GM23338 (cell line): ENCODE measurements around the gene LATS2. TPM values are rescaled to one million over a fixed set of nuclear protein-coding genes. Genes with fewer than 3 reads are reported as not detected.

ENCODE experiments used
- ATAC-seq: fragments of 200-7000 bp; cut with Tn5 transposase; 3 replicates; pipeline ENCODE4 v1.9.1; 2020
- DNase-seq: peaks from one replicate; pipeline ENCODE4 v3.0.0-alpha.2; 2015; ENCODE audit warnings: low spot score
- H2AFZ ChIP-seq: fragments of 200-600 bp; sonication (generic); 2 replicates; pipeline ENCODE4 v1.8.0; 2016; ENCODE audit warnings: antibody characterized with exemption, mild to moderate bottlenecking, moderate library complexity
- H3F3A ChIP-seq: fragments of 200-600 bp; sonication (generic); replicated peaks from 2 replicates; pipeline ENCODE4 v1.8.0; 2017; ENCODE audit warnings: antibody characterized with exemption, mixed run types, low read depth
- H3K27ac ChIP-seq: fragments of 200-600 bp; sonication (generic); 2 replicates; pipeline ENCODE4 v1.6.1; 2016; ENCODE audit warnings: low read depth
- H3K27me3 ChIP-seq: fragments of 200-600 bp; sonication (generic); 2 replicates; pipeline ENCODE4 v1.8.0; 2016; ENCODE audit warnings: mild to moderate bottlenecking, mixed run types, moderate library complexity; ENCODE audit not compliant: insufficient read depth
- H3K36me3 ChIP-seq: fragments of 200-600 bp; sonication (generic); 2 replicates; pipeline ENCODE4 v1.8.0; 2016; ENCODE audit warnings: mild to moderate bottlenecking; ENCODE audit not compliant: insufficient read depth
- H3K4me1 ChIP-seq: fragments of 200-600 bp; sonication (generic); 2 replicates; pipeline ENCODE4 v1.8.0; 2016; ENCODE audit warnings: mild to moderate bottlenecking, moderate library complexity; ENCODE audit not compliant: insufficient read depth
- H3K4me2 ChIP-seq: fragments of 200-600 bp; sonication (generic); 2 replicates; pipeline ENCODE4 v1.7.1; 2017; ENCODE audit warnings: mixed run types
- H3K4me3 ChIP-seq: fragments of 200-600 bp; sonication (generic); 2 replicates; pipeline ENCODE4 v1.6.1; 2016; ENCODE audit warnings: mixed run types
- H3K79me2 ChIP-seq: fragments of 200-600 bp; sonication (generic); replicated peaks from 2 replicates; pipeline ENCODE4 v1.8.0; 2017; ENCODE audit warnings: mild to moderate bottlenecking; ENCODE audit not compliant: insufficient read depth
- H3K9me2 ChIP-seq: fragments of 200-600 bp; sonication (generic); 2 replicates; pipeline ENCODE4 v1.8.0; 2017; ENCODE audit not compliant: insufficient read depth
- H4K20me1 ChIP-seq: fragments of 200-600 bp; sonication (generic); replicated peaks from 2 replicates; pipeline ENCODE4 v1.8.0; 2017; ENCODE audit warnings: mild to moderate bottlenecking; ENCODE audit not compliant: insufficient read depth
- H3K27ac Mint-ChIP-seq: 2 replicates; pipeline ENCODE4 v1.8.0; 2020; ENCODE audit warnings: inconsistent platforms, mild to moderate bottlenecking, moderate library complexity, mixed read lengths
- H3K27me3 Mint-ChIP-seq: 3 replicates; pipeline ENCODE4 v1.8.0; 2022; ENCODE audit warnings: low read depth, mild to moderate bottlenecking, moderate library complexity, mixed read lengths, inconsistent platforms; ENCODE audit not compliant: insufficient read depth, poor library complexity
- H3K36me3 Mint-ChIP-seq: 3 replicates; pipeline ENCODE4 v1.8.0; 2021; ENCODE audit warnings: low read depth, mild to moderate bottlenecking, inconsistent platforms, moderate library complexity, mixed read lengths
- H3K4me1 Mint-ChIP-seq: 3 replicates; pipeline ENCODE4 v1.8.0; 2020; ENCODE audit warnings: mild to moderate bottlenecking, inconsistent platforms, mixed read lengths
- H3K4me3 Mint-ChIP-seq: 3 replicates; pipeline ENCODE4 v1.8.0; 2021; ENCODE audit warnings: moderate library complexity, mild to moderate bottlenecking, inconsistent platforms, mixed read lengths
- H3K9me3 Mint-ChIP-seq: 3 replicates; pipeline ENCODE4 v1.8.0; 2020; ENCODE audit warnings: moderate library complexity, mild to moderate bottlenecking, inconsistent platforms, mixed read lengths
- CREB1 ChIP-seq: fragments of 250-450 bp; sonication (Bioruptor Pico); IDR thresholded peaks from 2 replicates; pipeline ENCODE4 v1.5.0; 2020; ENCODE audit warnings: low read depth, mild to moderate bottlenecking, moderate library complexity
- EZH2 ChIP-seq: fragments of 200-600 bp; sonication (generic); IDR thresholded peaks from one replicate; pipeline ENCODE4 v1.8.0; 2017; ENCODE audit warnings: antibody characterized with exemption, mild to moderate bottlenecking, low read depth; ENCODE audit not compliant: unreplicated experiment
- EZH2phosphoT487 ChIP-seq: fragments of 200-600 bp; sonication (generic); IDR thresholded peaks from one replicate; pipeline ENCODE4 v1.8.1; 2018; ENCODE audit warnings: antibody characterized with exemption; ENCODE audit not compliant: unreplicated experiment
- JUNB ChIP-seq: IDR thresholded peaks from one replicate; pipeline ENCODE4 v1.6.1; 2016; ENCODE audit warnings: antibody characterized with exemption; ENCODE audit not compliant: unreplicated experiment
- NANOG ChIP-seq: IDR thresholded peaks from 2 replicates; pipeline ENCODE4 v1.6.1; 2016; ENCODE audit warnings: antibody characterized with exemption, borderline replicate concordance
- POLR2AphosphoS5 ChIP-seq: IDR thresholded peaks from 2 replicates; pipeline ENCODE4 v1.6.1; 2016; ENCODE audit warnings: antibody characterized with exemption, low read depth
- STAT1 ChIP-seq: IDR thresholded peaks from one replicate; pipeline ENCODE4 v1.6.1; 2016; ENCODE audit warnings: antibody characterized with exemption; ENCODE audit not compliant: unreplicated experiment
- ZNF114 ChIP-seq: fragments of 250-450 bp; sonication (Bioruptor Pico); IDR thresholded peaks from 2 replicates; pipeline ENCODE4 v1.5.0; 2020; ENCODE audit warnings: mild to moderate bottlenecking, moderate library complexity
- ZNF331 ChIP-seq: fragments of 250-450 bp; sonication (Bioruptor Pico); IDR thresholded peaks from 2 replicates; pipeline ENCODE4 v1.5.0; 2020; ENCODE audit warnings: low read depth, mild to moderate bottlenecking, moderate library complexity
- ZNF462 ChIP-seq: fragments of 250-450 bp; sonication (Bioruptor Pico); IDR thresholded peaks from 2 replicates; pipeline ENCODE4 v1.5.0; 2020; ENCODE audit warnings: mild to moderate bottlenecking, moderate library complexity
- polyA plus RNA-seq: library from polyadenylated mRNA; unstranded; fragments of >200 nt; fragmentation: Nextera tagmentation; extraction: Ambion mirVana; gene quantifications from 2 replicates; pipeline ENCODE4 v1.2.1, GENCODE V29; 2016
- total RNA-seq: library from RNA; depleted of rRNA; stranded (reverse); fragments of >200 nt; shearing (Covaris generic); gene quantifications from 2 replicates; pipeline ENCODE4 v1.2.3, GENCODE V29; 2014
- TF ChIP-seq, protein P1 (sequence below), 2 experiments: fragments of 200-600 bp in 1 of 2; sonication (generic) in 1 of 2; conservative IDR thresholded peaks; 2 replicates each; pipeline versions ENCODE4 v1.5.1 to v1.6.1; 2016 to 2017; ENCODE audit warnings: antibody characterized with exemption in 2 of 2, low read depth in 2 of 2, mild to moderate bottlenecking in 2 of 2, moderate library complexity in 1 of 2
- TF ChIP-seq, protein P2 (sequence below): IDR thresholded peaks from one replicate; pipeline ENCODE4 v1.6.1; 2018; ENCODE audit warnings: antibody characterized with exemption; ENCODE audit not compliant: unreplicated experiment

The LATS2 gene
- total and polyA plus RNA-seq, 2 experiments from 2014 or later, result 10.5 to 25.4 TPM

- no peak for TF ChIP-seq ZNF331 (CRISPR knock-in tag)
Measured at GRCh38 chr13:21078501-21078900, 17.1 kb upstream of the LATS2 start (continued).

- peaks cover 10% of the 10 kb centered on the region for H3K4me1 ChIP-seq
- H3K36me3 ChIP-seq, result no peaks in the 10 kb centered on the region
- Mint-ChIP-seq H3K9me3 (no peaks in the 10 kb centered on the region), H3K27ac (no peak overlapping the region), H3K27me3 (peaks cover 12% of the 10 kb centered on the region), H3K36me3 (no peaks in the 10 kb centered on the region), H3K4me1 (peaks cover 40% of the 10 kb centered on the region), H3K4me3 (peak overlapping the region; percentile 3; the same call in 1 of the 3 replicates)
- DNase-seq (no peak), ATAC-seq (no peak)
- H3K79me2 ChIP-seq, result no peaks in the 10 kb centered on the region
- H4K20me1 ChIP-seq, result no peaks in the 10 kb centered on the region
- H3K4me3 ChIP-seq, result no peak overlapping the region
- H3K27me3 ChIP-seq, result peaks cover 7% of the 10 kb centered on the region; the same call in 1 of the 2 replicates
- no peaks in the 10 kb centered on the region for H3K9me2 ChIP-seq
- H3K27ac ChIP-seq, result no peak overlapping the region
- H3K4me2 ChIP-seq, result peak overlapping the region; percentile 16; the same call in 1 of the 2 replicates
- 0 out of 2 replicates have a peak, but pooled peaks cover 5% of the 10 kb centered on the region for H3F3A ChIP-seq
- no peak for TF ChIP-seq POLR2AphosphoS5
- TF ChIP-seq, protein P1, sequence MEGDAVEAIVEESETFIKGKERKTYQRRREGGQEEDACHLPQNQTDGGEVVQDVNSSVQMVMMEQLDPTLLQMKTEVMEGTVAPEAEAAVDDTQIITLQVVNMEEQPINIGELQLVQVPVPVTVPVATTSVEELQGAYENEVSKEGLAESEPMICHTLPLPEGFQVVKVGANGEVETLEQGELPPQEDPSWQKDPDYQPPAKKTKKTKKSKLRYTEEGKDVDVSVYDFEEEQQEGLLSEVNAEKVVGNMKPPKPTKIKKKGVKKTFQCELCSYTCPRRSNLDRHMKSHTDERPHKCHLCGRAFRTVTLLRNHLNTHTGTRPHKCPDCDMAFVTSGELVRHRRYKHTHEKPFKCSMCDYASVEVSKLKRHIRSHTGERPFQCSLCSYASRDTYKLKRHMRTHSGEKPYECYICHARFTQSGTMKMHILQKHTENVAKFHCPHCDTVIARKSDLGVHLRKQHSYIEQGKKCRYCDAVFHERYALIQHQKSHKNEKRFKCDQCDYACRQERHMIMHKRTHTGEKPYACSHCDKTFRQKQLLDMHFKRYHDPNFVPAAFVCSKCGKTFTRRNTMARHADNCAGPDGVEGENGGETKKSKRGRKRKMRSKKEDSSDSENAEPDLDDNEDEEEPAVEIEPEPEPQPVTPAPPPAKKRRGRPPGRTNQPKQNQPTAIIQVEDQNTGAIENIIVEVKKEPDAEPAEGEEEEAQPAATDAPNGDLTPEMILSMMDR (conservative IDR thresholded peaks at IDR 0.05; ENCODE audit: low read depth in 2 of 2), result no peak
- TF ChIP-seq, protein P2, sequence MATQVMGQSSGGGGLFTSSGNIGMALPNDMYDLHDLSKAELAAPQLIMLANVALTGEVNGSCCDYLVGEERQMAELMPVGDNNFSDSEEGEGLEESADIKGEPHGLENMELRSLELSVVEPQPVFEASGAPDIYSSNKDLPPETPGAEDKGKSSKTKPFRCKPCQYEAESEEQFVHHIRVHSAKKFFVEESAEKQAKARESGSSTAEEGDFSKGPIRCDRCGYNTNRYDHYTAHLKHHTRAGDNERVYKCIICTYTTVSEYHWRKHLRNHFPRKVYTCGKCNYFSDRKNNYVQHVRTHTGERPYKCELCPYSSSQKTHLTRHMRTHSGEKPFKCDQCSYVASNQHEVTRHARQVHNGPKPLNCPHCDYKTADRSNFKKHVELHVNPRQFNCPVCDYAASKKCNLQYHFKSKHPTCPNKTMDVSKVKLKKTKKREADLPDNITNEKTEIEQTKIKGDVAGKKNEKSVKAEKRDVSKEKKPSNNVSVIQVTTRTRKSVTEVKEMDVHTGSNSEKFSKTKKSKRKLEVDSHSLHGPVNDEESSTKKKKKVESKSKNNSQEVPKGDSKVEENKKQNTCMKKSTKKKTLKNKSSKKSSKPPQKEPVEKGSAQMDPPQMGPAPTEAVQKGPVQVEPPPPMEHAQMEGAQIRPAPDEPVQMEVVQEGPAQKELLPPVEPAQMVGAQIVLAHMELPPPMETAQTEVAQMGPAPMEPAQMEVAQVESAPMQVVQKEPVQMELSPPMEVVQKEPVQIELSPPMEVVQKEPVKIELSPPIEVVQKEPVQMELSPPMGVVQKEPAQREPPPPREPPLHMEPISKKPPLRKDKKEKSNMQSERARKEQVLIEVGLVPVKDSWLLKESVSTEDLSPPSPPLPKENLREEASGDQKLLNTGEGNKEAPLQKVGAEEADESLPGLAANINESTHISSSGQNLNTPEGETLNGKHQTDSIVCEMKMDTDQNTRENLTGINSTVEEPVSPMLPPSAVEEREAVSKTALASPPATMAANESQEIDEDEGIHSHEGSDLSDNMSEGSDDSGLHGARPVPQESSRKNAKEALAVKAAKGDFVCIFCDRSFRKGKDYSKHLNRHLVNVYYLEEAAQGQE, result no peak
- no peak for TF ChIP-seq NANOG
- no peak for TF ChIP-seq EZH2
- no peak for TF ChIP-seq ZNF114 (CRISPR knock-in tag)
- TF ChIP-seq JUNB, result no peak
- no peak for TF ChIP-seq STAT1
- TF ChIP-seq EZH2phosphoT487, result no peak
- no peak for TF ChIP-seq CREB1 (CRISPR knock-in tag)
- no peak for TF ChIP-seq ZNF462
- H2AFZ ChIP-seq, result peak overlapping the region; percentile 69
Measured at GRCh38 chr13:21077788-21078353, 16.5 kb upstream of the LATS2 start.
